ENCODE measurements around the gene SLC30A3.

The SLC30A3 gene

DNA sequence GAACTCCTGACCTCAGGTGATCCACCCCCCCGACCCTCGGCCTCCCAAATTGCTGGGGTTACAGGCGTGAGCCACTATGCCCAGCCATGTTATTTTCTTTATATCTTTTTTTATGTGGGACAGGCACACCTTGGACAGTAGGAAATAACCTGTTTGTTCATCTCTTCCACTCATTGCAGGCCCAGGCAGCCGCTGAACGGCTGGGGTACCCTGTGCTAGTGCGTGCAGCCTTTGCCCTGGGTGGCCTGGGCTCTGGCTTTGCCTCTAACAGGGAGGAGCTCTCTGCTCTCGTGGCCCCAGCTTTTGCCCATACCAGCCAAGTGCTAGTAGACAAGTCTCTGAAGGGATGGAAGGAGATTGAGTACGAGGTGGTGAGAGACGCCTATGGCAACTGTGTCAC lies 37.3 kb downstream of the SLC30A3 start:
- DNase-seq = no peak

DNA sequence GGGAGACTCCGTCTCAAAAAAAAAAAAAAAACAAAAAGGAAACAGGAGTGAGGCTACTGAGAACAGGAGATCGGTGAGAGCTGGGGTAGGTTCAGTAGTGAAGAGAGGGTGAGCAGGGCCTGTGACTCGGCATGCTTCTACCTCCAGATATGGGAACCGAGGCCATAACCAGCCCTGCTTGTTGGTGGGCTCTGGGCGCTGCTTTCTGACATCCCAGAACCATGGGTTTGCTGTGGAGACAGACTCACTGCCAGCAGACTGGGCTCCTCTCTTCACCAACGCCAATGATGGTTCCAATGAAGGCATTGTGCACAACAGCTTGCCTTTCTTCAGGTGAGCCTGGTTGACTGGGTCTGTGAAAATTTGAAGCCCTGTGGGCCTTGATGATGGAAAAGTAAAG lies 39.4 kb downstream of the SLC30A3 start:
- DNase-seq = no peak

DNA sequence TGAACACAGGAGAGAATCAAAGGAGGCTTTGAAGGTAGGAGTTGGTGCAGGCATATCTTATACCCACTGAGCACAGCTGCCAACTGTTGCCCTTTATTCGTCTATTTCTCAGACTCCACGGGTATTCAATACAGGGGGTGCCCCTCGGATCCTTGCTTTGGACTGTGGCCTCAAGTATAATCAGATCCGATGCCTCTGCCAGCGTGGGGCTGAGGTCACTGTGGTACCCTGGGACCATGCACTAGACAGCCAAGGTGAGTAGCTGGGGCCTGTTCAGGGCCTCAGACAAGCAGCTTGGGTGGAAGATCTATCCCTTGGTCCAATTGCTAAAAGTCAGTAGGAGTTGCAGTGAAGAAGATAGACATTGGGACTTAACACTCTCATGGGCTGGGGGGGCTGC lies 40.4 kb downstream of the SLC30A3 start:
- no peak for DNase-seq

DNA sequence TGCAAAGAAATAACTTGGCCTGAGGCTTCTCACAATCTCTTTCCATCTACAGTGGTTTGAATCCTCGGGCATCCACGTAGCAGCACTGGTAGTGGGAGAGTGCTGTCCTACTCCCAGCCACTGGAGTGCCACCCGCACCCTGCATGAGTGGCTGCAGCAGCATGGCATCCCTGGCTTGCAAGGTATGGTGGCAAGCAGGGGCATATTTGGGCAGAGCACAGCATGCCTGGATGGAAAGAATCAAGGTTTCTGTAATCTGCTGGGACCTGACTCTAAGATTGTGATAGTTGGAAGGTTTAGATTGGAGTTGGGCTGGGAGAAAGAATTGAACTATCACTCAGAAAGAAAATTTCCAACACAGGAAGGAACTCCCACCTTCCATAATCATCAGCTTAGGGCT lies 41.7 kb downstream of the SLC30A3 start:
- no peak for DNase-seq

DNA sequence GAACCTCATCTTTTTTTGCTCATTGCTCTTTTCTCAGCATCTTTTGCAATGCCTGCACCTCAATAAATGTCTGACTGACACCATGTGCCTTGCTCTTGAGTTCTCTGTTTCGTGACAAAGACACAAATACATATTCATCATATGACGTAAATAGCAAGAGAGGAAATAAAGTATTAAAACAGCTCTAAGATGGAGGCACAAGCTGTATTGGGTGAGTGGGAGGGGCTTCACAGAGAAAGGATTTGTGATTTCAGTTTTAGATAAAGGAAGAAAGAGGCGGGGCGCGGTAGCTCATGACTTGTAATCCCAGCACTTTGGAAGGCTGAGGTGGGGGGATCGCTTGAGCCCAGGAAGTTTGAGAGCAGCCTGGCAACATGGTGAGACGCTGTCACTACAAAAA lies 42.8 kb downstream of the SLC30A3 start:
- DNase-seq = no peak

DNA sequence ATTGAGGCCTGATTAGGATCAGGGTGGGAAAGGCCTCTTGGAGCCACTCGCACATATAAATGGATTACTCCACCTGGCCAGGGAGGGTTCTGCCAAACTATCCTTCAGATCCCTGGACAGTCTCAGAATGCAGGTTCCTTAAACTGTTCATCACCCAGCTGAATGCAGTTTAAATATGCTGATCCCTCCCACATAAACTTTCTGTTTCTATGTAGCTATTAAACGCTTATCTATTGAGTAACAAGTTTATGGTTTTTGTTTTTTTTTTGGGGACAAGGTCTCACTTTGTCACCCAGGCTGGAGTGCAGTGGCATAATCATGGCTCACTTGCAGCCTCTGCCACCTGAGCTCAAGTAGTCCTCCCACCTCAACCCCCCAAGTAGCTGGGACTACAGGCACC lies 43.8 kb downstream of the SLC30A3 start:
- DNase-seq = no peak

DNA sequence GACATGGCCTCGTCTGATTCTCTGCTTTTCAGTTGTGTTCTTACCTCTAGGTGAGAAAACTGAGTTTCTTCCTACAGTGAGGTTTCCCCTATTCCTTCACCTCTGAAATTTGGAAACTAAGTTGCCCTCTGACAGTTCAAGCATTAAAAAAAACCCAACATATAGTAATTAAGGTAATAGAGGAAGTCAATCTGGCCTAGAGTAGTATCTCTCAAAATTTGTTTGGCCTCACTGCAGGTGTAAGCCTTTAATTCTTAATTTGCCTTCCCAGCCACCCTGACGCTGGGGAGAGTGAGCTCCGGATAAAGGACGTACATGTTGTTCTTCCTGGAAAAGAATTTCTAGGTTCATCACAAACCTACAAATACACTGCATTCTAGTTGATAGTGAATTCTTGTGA lies 44.2 kb downstream of the SLC30A3 start:
- DNase-seq = no peak

DNA sequence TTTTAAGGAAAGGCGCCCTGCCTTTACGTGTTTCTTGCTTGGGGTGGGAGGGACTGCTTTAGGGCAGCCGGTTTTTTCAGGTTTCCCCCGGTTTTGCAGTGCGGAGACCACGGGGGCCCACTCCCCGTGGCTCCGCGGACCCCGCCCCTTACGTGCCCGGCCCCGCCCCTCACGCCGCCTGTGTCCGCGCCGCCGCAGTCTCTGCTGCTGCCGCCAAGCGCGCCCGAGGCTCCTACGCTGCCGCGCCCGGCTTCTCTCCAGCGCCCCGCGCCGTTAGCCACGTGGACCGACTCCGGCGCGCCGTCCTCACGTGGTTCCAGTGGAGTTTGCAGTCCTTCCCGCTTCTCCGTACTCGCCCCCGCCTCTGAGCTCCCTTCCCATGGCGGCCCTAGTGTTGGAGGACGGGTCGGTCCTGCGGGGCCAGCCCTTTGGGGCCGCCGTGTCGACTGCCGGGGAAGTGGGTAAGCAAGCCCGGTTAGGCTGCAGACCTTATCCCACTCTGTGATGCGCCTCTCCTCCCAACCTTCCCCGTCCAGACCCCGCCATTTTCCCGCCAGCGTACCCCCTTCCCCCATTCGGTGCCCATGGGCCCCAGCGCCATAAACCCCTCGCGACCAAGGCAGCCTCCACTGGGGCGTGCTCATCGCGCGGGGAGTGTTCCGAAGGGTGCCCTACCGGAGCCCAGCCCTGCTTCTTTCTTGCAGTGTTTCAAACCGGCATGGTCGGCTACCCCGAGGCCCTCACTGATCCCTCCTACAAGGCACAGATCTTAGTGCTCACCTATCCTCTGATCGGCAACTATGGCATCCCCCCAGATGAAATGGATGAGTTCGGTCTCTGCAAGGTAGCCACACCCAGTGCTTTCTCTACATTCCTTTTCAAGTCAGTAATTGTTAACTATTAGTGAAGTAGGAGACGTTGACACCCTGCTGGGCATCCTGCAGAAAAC lies 45.4 kb downstream of the SLC30A3 start, which contains the start of gene CAD:
Gene CAD, plus strand, starts transcription at position 197 of the 949 bp plus-strand sequence. Its CDS starts 183 bp downstream, at position 380.
- peak; percentile 81 for DNase-seq

DNA sequence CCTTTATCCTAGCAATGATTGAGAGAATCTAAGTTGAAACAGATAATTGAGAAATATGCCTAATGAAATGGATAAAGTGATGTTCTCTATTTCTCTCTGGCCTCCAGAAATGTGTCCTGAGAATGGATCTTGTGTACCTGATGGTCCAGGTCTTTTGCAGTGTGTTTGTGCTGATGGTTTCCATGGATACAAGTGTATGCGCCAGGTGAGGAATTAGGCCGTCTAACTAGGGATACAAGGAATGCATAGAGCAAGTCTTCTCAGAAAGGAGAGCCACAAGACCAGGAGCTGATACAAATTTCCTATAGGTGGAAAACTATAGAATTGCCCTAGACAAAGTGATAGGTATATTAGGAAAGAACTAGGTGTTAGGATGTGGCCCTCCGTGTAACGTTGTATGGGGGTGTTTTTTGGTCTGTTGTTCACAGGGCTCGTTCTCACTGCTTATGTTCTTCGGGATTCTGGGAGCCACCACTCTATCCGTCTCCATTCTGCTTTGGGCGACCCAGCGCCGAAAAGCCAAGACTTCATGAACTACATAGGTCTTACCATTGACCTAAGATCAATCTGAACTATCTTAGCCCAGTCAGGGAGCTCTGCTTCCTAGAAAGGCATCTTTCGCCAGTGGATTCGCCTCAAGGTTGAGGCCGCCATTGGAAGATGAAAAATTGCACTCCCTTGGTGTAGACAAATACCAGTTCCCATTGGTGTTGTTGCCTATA lies 46.3 kb downstream of the SLC30A3 start:
- no peak for DNase-seq

DNA sequence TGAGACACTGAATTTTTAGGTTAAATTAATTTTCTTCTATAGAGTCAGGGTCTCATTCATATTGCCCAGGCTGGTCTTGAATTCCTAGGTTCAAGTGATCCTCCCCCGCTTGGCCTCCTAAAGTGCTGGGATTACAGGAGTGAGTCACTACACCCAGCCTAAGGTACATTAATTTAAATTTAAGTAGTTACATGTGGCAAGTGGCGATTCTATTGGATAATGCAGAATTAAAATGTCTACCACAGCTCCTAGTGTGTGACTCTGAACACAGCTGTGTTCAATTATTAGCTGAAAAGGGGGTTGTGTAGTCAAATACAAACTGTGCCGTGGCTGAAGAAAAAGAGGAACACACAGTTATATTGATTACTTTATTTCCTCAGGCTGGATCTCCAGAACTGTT lies 47.9 kb downstream of the SLC30A3 start:
- peak; percentile 88 for DNase-seq

DNA sequence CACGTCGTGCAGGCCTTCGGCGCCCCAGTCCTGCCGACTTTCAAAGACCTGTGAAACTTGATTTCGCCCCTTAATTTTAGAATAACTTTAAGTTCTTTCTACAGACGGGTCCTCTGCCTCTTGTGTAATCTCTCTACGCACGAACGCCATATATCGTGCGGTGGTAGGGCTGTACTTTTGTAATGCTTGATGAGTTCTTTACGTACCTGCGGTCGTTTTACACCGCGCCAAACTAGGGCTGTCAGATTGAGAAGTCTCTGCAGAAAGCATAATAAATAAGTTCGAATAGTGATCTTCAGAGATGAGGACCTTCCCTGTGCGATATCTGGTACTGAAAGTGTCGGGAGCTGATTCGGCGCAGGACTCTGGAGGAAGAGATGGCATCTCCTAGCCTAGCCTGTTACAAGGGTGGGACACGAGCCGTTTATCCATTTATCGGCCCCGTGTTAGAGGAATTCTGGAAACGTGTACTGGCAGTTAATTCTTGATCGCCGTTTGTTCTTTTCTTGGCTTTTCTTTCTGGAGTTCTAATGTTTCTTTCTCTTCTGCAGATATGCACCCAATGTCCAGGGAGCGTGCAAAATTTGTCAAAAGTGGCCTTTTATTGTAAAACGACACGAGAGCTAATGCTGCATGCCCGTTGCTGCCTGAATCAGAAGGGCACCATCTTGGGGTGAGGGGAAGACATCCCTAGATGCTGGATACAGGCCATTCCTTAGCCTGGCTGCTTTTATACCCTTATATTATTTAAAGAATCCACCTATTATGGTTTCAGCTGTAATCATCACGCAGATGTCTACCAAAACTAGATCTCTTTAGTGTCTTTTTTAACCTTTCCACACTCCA lies 50.0 kb downstream of the SLC30A3 start:
- peak; percentile 58 for DNase-seq

DNA sequence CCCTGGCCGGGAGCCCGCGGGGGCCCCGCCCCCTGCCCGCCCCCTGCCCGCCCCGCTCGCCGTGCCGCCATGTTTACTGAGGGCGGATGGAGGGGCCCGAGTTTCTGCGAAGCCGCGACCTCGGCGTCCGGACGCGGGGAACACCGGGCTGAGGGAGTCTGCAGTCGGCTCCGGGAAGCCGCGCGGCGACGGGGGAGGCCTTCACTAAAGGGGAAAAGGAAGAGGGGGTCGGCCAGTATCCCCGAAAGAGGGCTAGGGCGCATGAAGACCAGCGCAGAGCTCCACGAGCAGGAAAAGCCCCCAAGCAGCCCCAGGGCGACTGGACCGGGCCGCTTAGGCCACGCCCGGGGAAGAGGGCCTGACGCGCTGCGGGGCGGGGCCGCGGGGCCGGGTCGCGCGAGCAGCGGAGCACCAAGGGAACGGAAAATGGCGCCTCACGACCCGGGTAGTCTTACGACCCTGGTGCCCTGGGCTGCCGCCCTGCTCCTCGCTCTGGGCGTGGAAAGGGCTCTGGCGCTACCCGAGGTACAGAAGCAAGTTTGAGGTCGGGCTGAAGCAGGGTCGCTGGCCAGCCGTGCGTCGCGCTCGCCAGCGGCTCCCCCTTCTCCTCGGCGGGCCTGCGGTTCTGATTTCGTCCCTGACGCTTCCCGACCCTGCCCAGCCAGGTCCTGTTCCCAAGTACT lies 50.8 kb downstream of the SLC30A3 start, which contains the start of the genes ATRAID and SLC5A6:
Gene ATRAID, plus strand, starts transcription at position 99 of the 683 bp plus-strand sequence. Its CDS starts 328 bp downstream, at position 427.
Gene SLC5A6, minus strand, starts transcription at position 326 of the 683 bp plus-strand sequence. CDS start 4,618 bp downstream, outside the sequence.
- DNase-seq = peak; percentile 83

DNA sequence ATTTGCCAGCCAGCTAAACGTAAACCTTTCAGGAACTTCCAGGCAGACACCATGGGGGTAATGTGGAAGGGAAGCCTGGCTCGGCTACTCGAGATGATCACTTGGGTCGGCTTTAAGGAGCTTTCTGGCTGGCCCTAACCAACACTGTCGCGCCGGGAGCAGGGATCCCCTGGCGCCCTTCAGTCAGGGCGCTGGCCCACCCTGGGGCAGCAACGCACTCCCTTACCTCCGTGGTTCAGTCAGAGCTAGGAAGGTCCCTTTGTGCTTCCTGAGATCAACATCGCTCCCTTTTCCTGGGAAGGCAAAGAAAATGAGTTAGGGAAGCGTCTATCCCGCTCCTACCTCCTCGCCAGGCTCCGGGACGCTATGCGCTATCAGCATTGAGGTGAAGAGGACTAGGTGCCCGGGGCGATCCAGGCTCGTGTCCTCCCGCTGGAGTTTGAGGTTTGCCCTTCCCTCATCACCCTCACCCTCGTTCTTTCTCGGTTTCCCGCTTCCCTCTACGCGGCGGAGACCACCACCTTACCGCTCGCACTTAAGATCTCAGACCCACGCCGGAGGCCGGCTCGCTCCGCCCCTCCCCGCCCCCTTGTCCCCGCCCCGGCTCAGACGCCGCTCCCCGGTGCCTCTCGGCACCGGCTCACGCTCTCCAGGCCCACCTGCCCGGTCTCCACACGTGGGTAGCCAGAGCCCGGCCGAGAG lies 51.5 kb downstream of the SLC30A3 start:
- no peak for DNase-seq

DNA sequence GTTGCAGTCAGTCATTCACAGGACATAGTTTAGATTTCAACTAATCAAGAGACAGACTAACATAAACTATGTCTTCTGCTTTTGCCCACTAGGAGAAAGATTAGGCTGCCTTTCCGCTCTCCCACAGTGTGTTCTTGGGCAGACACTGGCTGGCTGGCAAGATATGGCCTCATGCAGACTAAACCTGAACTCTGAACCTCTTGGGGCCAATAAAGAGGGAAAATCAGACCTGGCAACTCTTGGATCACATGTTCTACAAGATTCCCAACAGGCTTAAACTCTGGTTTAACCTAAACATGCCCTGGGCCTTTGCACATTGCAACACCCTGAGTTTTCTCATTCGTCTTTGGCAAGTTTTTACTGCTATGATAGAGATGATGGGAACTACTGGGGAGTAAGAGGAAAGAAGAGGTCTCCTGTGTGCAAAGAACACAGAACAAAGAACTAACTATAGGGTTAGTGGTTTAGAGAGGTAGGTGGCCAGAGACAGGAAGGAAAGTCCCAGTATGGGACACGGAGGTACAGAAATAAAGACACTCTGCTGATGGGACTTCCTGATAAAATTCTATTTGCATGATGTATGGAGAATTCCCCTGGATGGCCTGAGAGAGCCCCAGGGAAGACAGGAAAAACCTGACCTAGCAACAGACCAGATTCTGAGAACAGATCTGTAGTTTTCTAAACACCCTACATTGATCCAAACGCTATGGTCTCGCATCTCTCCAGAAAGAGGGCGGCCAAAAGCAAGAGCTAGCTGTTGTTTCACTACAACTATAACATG lies 53.0 kb downstream of the SLC30A3 start:
- DNase-seq = no peak

DNA sequence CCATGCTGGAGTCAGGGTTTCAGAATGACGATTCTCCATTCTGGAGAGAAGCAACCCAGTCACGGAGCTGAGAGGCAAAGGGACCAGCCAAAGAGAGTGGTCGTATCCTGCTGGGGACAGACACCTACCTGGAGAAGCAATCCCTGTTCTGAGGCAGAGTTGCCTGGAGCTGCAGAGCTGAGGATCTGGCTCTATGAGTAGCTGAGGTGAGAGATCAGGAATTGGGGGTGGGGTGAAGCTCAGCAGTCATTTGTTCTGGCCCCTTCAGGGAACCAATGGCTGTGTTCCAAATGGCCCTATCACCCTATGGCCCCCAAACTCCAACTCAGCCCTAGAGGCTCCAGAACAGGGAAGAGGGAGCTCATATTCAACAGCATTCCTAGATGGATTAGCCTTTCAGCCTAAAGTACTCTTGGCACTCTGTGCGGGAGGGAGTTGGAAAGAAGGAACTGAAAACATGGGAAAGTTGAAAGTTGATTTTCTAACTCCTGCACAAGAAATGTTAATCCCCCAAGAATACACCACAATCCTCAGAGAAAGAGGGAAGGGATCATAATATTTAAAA lies 54.3 kb downstream of the SLC30A3 start:
- no peak for DNase-seq

DNA sequence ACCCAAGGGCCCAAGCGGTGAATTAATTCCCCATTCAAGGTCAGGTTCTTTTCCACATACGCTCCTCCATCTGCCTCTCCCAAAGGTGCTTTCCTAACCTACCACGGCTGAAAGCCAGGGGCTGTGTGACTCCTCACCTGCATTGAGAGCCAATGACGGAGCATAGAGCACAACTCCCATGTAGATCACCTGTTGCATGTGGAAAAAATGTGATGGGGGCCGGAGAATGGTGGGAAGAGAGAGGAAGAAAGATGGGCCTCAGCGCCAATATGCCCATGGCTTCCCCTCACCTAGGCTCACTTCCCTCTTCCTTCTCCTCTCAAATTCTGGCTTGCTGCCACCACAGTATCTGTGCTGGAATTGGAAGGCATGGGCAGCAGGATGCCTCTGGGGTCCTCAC lies 56.5 kb downstream of the SLC30A3 start:
- DNase-seq = no peak

DNA sequence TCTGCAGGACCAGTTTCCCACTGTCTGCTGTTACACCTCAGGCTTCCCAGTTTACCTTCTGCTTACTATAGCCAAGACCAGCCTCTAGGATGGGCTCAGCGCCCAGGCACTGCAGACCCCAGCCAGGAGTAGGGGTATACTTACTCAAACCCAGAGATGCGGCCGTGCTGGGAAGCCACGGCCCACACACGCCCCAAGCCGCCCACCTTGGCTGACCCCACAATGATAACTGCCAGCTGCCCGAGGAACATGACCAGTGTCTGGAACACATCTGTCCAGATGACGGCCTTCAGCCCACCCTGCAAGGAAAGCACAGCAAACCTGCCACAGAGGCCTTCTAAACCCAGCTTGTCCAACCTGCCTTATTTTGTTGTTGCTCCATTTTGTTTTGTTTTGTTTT lies 57.6 kb downstream of the SLC30A3 start:
- DNase-seq = no peak

DNA sequence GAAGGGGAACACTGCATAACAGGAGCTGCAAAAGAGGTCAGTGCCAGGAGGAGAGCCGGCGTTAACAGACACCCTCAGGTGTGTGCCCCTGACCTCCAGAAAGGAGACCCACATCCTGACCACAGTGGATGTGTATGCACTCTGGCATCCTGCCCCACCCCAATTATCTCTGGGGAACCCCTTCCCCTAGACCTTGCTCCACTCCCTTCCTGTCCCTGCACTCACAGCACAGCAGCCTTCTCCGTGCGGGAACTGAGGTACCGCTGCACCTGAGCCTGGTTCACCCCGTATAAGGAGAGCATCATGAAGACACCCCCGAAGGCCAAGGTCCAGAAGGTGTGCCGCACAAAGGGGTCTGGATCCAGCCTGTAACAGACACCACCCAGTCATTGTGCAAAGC lies 58.3 kb downstream of the SLC30A3 start:
- DNase-seq = no peak

DNA sequence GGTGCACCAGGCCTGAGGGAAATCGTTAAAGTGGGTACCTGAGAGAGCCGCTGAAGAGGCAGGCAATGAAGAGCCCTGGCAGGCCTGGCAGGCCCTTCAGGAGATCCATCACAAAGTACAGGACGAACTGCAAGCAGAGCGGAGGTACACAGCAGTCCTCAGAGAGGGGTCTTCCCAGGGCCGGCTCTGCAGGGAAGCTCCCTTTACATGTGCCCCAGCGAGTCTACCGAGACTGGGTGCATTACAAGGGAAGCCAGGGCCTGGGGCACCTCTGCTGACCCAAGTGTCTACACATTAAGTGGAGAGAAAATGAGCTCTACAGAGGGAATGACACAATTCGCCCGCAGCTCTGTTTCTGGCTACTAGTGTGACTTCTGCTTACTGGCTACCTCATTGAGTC lies 59.1 kb downstream of the SLC30A3 start:
- no peak for DNase-seq

Data from fibroblast of upper back skin (primary cell).